Activated CD8-positive, alpha-beta T cell treated with anti-CD3 and anti-CD28 coated beads for 36 hours (primary cell): Measurements from ENCODE around the gene DICER1. TPM values are rescaled to one million over a fixed set of nuclear protein-coding genes. Genes with fewer than 3 reads are reported as not detected.
"Not testable (repeated sequence)": the region's sequence is repeated elsewhere in the genome, so short reads cannot be mapped to it uniquely, and the experiment has no call there.

Source experiments
- ATAC-seq: fragments of 200-7000 bp; cut with Tn5 transposase; one replicate; pipeline ENCODE4 v1.10.0; 2021; ENCODE audit warnings: mild to moderate bottlenecking, moderate library complexity
- CTCF ChIA-PET: fragments of 350-600 bp; sonication (Branson Sonifier 250); formaldehyde crosslinking; loops from one replicate; lab custom pipeline; 2021; ENCODE audit warnings: antibody characterized with exemption; lab: Charles Lee
- POLR2A ChIA-PET: fragments of 350-600 bp; sonication (Branson Sonifier 250); formaldehyde crosslinking; loops from one replicate; lab custom pipeline; 2021; ENCODE audit warnings: antibody characterized with exemption; lab: Charles Lee
- DNase-seq: peaks from one replicate; pipeline ENCODE4 v3.0.0-alpha.2; 2020
- H3K27ac Mint-ChIP-seq: one replicate; pipeline ENCODE4 v1.8.0; 2021; ENCODE audit warnings: mild to moderate bottlenecking, mixed read lengths
- H3K27me3 Mint-ChIP-seq: one replicate; pipeline ENCODE4 v1.8.0; 2021; ENCODE audit warnings: mixed read lengths
- H3K36me3 Mint-ChIP-seq: one replicate; pipeline ENCODE4 v1.8.0; 2021; ENCODE audit warnings: low read depth, mixed read lengths
- H3K4me1 Mint-ChIP-seq: one replicate; pipeline ENCODE4 v1.8.0; 2021; ENCODE audit warnings: low read depth, mixed read lengths
- H3K4me3 Mint-ChIP-seq: one replicate; pipeline ENCODE4 v1.8.0; 2021; ENCODE audit warnings: mild to moderate bottlenecking, moderate library complexity, mixed read lengths
- H3K9me3 Mint-ChIP-seq: one replicate; pipeline ENCODE4 v1.8.0; 2021; ENCODE audit warnings: mixed read lengths
- intact Hi-C: fragments of 100-400 bp; cut with micrococcal nuclease; formaldehyde crosslinking; loops from one replicate; pipeline ENCODE4 v1.10.0; 2022
- total RNA-seq, 2 experiments: library from RNA; stranded (reverse); gene quantifications; one replicate each; pipeline ENCODE4 v1.2.3, GENCODE V29; 2021
- TF ChIP-seq, protein P1 (sequence below): fragments of 200-600 bp; IDR thresholded peaks from one replicate; pipeline ENCODE4 v1.8.0; 2022; ENCODE audit warnings: antibody characterized with exemption, mild to moderate bottlenecking

DICER1 gene
- total RNA-seq, 2 experiments from 2014 or later, result 45.3 to 50.3 TPM

DNA sequence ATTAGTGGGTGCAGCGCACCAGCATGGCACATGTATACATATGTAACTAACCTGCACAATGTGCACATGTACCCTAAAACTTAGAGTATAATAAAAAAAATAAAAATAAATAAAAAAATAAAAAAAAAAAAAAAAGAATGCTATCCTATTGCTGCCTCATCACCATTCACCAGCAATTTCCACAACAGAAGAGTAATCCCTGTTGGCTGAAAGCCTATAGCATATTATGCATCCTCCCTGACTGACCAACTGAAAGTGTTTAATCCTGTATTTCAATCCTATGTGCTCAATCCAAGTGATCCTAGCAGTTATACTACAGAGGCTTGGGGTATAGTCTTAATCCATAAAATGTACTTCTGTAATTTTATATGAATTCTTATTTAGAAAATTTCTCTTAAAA is 18.5 kb downstream of the DICER1 start:
- ChIA-PET POLR2A (no interaction called here), CTCF (no interaction called here)
- TF ChIP-seq, protein P1, sequence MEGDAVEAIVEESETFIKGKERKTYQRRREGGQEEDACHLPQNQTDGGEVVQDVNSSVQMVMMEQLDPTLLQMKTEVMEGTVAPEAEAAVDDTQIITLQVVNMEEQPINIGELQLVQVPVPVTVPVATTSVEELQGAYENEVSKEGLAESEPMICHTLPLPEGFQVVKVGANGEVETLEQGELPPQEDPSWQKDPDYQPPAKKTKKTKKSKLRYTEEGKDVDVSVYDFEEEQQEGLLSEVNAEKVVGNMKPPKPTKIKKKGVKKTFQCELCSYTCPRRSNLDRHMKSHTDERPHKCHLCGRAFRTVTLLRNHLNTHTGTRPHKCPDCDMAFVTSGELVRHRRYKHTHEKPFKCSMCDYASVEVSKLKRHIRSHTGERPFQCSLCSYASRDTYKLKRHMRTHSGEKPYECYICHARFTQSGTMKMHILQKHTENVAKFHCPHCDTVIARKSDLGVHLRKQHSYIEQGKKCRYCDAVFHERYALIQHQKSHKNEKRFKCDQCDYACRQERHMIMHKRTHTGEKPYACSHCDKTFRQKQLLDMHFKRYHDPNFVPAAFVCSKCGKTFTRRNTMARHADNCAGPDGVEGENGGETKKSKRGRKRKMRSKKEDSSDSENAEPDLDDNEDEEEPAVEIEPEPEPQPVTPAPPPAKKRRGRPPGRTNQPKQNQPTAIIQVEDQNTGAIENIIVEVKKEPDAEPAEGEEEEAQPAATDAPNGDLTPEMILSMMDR, result no peak
- H3K36me3 Mint-ChIP-seq, result peaks cover 18% of the 10 kb centered on the region
- ATAC-seq, result no peak
- H3K27ac Mint-ChIP-seq, result no peak overlapping the region
- intact Hi-C loops, result no loop called here
- no peaks in the 10 kb centered on the region for H3K27me3 Mint-ChIP-seq
- H3K4me3 Mint-ChIP-seq, result no peak overlapping the region
- peaks cover 71% of the 10 kb centered on the region for H3K4me1 Mint-ChIP-seq
- DNase-seq, result no peak
- no peaks in the 10 kb centered on the region for H3K9me3 Mint-ChIP-seq

DNA sequence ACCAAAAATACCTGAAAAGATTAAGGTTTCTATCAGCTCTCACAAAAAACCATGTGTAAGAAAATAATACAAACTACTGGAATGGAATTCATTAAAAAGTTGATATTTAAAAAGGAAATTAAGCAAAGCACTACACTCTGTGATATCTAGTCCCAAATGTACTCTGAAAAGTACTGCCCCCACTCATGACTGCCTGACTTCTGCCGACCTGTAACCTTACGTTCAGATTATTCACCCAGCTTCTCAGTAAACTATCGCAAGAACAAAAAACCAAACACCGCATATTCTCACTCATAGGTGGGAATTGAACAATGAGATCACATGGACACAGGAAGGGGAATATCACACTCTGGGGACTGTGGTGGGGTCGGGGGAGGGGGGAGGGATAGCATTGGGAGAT is 18.9 kb downstream of the DICER1 start:
- Mint-ChIP-seq H3K36me3 (peaks cover 19% of the 10 kb centered on the region), H3K4me1 (peaks cover 68% of the 10 kb centered on the region), H3K27ac (peak overlapping the region; percentile 81)
- POLR2A ChIA-PET, result interaction anchor here (0.9 kb wide), 1 partner anchor 19 kb away, joined by 3 read pairs; no protein-coding TSS in a partner anchor
- H3K4me3 Mint-ChIP-seq, CTCF ChIA-PET, intact Hi-C loops, ATAC-seq, H3K9me3 Mint-ChIP-seq, DNase-seq, H3K27me3 Mint-ChIP-seq: not testable (repeated sequence)

DNA sequence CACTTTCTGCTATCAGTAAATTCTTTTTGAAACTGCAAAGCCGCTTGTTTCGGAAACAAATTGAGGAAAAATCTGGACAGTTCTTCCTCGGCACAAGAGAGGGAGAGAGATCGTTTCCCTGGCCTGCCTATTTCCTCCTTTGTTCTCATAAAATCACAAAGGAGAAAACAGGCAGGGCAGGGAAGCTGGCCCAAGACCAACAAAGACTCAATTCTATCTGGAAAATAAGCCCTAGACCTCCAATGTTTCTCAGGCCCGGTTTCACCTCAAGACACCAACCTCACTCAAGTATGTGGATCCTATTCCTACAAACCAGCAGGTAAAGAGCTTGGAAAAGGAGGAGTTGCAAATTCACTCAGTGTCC is 19.5 kb downstream of the DICER1 start:
- POLR2A ChIA-PET, result interaction anchor here (0.9 kb wide), 1 partner anchor 20 kb away, joined by 3 read pairs; no protein-coding TSS in a partner anchor
- CTCF ChIA-PET, result interaction anchor here (0.7 kb wide), 1 partner anchor 11 kb away, joined by 3 read pairs; no protein-coding TSS in a partner anchor
- H3K4me3 Mint-ChIP-seq, result no peak overlapping the region
- H3K27ac Mint-ChIP-seq, result no peak overlapping the region
- ATAC-seq, result no peak
- peaks cover 65% of the 10 kb centered on the region for H3K4me1 Mint-ChIP-seq
- intact Hi-C loops, result no loop called here
- peaks cover 24% of the 10 kb centered on the region for H3K36me3 Mint-ChIP-seq
- no peaks in the 10 kb centered on the region for H3K9me3 Mint-ChIP-seq
- no peaks in the 10 kb centered on the region for H3K27me3 Mint-ChIP-seq
- TF ChIP-seq, protein P1, result no peak
- DNase-seq, result no peak

DNA sequence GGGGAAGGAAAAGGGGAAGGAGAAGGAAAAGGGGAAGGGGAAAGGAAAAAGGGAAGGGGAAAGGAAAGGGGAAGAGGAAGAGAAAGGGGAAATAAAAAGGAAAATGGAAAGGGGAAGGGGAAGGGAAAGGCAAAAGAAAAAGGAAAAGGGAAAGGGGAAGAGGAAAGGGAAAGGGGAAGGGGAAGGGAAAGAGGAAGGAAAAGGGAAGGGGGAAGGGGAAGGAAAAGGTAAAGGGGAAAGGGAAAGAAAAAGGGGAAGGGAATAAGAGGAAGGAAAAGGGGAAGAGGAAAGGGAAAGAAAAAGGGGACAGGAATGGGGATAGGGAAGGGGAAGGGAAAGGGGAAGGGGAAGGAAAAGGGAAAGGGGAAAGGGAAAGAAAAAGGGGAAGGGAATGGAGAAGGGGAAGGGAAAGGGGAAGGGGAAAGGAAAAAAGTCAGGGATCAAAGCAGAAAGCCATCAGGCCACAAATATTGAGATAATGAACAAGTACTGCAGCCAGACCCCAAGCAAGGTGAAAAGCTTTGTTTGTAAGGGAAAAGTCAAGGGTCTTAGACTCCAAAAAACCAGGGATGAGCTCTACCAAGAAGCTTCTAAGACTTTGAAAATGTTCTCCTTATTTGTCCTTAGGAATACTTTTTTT is 20.0 kb downstream of the DICER1 start:
- H3K4me1 Mint-ChIP-seq, result peaks cover 61% of the 10 kb centered on the region
- ChIA-PET CTCF (interaction anchor here (0.7 kb wide), 1 partner anchor 10 kb away, joined by 3 read pairs; no protein-coding TSS in a partner anchor), POLR2A (no interaction called here)
- no peak overlapping the region for H3K27ac Mint-ChIP-seq
- TF ChIP-seq, protein P1, result no peak
- intact Hi-C loops, result no loop called here
- DNase-seq (no peak), ATAC-seq (no peak)
- H3K4me3 Mint-ChIP-seq, result no peak overlapping the region
- no peaks in the 10 kb centered on the region for H3K27me3 Mint-ChIP-seq
- no peaks in the 10 kb centered on the region for H3K9me3 Mint-ChIP-seq
- H3K36me3 Mint-ChIP-seq, result peaks cover 26% of the 10 kb centered on the region

DNA sequence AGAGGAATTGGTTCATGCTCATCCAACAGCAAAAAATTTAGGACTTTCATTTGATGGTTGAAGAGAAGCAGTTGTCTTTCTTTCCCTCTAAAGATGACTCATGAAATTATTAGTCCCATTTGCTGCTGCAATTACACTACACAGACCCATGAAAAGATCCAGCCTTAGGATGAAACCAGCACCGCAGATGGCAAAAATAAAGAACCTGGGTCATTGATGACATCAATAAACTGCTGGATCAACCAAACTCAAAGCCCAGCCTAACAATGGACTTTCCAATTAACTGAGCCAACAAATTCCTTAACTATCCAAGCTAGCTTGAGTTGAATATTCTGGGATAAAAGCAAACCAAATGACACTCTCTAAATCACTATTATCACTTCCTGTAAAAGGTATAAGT is 20.7 kb downstream of the DICER1 start:
- DNase-seq (no peak), ATAC-seq (no peak)
- Mint-ChIP-seq H3K27ac (peak overlapping the region; percentile 36), H3K27me3 (no peaks in the 10 kb centered on the region), H3K36me3 (peaks cover 30% of the 10 kb centered on the region), H3K9me3 (no peaks in the 10 kb centered on the region), H3K4me1 (peaks cover 57% of the 10 kb centered on the region), H3K4me3 (no peak overlapping the region)
- ChIA-PET CTCF (no interaction called here), POLR2A (no interaction called here)
- intact Hi-C loops, result no loop called here
- TF ChIP-seq, protein P1, result no peak
